ENCODE data around the gene PPDPF.

- TF ChIP-seq, protein P1, sequence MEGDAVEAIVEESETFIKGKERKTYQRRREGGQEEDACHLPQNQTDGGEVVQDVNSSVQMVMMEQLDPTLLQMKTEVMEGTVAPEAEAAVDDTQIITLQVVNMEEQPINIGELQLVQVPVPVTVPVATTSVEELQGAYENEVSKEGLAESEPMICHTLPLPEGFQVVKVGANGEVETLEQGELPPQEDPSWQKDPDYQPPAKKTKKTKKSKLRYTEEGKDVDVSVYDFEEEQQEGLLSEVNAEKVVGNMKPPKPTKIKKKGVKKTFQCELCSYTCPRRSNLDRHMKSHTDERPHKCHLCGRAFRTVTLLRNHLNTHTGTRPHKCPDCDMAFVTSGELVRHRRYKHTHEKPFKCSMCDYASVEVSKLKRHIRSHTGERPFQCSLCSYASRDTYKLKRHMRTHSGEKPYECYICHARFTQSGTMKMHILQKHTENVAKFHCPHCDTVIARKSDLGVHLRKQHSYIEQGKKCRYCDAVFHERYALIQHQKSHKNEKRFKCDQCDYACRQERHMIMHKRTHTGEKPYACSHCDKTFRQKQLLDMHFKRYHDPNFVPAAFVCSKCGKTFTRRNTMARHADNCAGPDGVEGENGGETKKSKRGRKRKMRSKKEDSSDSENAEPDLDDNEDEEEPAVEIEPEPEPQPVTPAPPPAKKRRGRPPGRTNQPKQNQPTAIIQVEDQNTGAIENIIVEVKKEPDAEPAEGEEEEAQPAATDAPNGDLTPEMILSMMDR (conservative IDR thresholded peaks at IDR 0.05 in 1 of 2, IDR thresholded peaks at IDR 0.05 in 1 of 2; ENCODE audit: low read depth in 1 of 2, low read length in 2 of 2): no peak
- TF ChIP-seq EZH2 (IDR thresholded peaks at IDR 0.05; ENCODE audit: low read length, missing control alignments): no peak
Observed at GRCh38 chr20:63567386-63568169, 47.0 kb downstream of the PPDPF start.
